Stimulated activated CD4-positive, alpha-beta T cell treated with anti-CD3 and anti-CD28 coated beads, Interleukin-4, amount 100 ng/mL, for 1 hour (primary cell): ENCODE data around the gene ZNF747.
A peak's percentile ranks its signal among the peaks of the same experiment; 100 is the strongest.
"Not testable (repeated sequence)": the region's sequence is repeated elsewhere in the genome, so short reads cannot be mapped to it uniquely, and the experiment has no call there.

Experiments used
- DNase-seq: peaks from one replicate; pipeline ENCODE4 v3.0.0-alpha.2; 2020

The ZNF747 gene

DNA sequence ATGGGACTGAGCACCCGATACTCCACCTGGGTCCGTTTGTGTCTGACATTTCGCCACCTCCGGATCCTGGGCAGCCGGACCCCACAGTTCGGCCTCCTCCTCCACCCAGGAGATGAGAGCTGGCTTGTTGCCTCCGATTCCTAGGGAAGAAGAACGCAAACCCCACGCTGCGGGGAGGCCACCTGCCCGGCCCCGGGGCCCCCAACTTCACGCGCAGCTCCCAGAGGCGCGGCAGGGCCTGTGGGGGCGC, 23.0 kb upstream of the ZNF747 start:
- no peak for DNase-seq

DNA sequence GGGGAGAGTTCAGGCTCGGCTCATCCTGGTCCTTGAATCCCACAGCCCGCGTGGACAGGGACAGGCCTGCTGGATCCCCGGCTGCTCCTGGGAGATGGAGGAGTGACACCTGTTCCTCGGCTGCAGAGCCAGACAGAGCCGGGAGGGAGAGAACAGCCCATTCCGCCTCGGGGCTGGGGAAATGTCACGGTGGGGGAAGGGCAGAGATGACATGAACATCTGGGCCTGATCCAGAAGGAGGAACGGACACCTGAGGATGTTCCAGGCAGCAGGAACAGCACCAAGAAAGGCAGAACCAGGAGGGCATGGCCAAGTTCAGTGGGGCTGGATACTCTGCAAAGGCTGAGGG, 21.4 kb upstream of the ZNF747 start:
- no peak for DNase-seq

GRCh38 chr16:30555315-30556124, 20.9 kb upstream of the ZNF747 start:
- no peak for DNase-seq

DNA sequence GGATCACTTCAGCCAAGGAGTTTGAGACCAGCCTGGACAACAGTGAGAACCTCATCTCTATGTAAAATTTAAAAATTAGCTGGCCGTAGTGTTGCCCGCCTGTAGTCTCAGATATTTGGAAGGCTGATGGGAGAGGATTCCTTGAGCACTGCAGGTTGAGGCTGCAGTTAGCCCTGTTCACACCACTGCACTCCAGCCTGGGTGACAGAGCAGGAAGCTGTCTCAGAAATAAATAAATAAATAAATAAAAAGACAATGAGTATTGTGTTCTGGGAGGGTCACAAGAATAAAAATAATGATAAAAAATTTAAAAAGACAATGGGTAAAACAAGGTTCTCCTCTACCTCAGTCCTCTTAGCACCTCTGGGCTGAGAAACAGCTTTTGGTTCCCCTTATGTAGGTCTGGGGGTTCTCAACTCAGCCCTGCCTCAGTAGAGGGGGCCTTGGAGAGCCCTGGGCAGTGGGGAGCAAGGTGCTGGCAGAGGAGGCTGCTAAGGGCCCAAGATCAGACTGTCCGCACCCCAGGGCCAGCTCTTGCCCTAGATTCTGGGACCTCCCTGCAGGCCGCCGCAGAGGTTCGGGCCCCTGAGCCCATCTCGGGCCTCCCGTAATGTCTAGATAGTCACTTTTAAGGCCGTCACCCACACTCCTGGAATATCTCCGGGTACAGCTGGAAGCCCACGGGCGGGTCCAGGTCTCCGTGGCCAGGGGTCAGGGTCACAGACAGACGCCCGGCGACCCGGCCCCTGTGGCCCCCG, 20.1 kb upstream of the ZNF747 start:
- DNase-seq = no peak

GRCh38 chr16:30553393-30553899, 18.8 kb upstream of the ZNF747 start:
- no peak for DNase-seq

- DNase-seq = no peak
Measured at GRCh38 chr16:30552956-30553355, 18.3 kb upstream of the ZNF747 start.

DNA sequence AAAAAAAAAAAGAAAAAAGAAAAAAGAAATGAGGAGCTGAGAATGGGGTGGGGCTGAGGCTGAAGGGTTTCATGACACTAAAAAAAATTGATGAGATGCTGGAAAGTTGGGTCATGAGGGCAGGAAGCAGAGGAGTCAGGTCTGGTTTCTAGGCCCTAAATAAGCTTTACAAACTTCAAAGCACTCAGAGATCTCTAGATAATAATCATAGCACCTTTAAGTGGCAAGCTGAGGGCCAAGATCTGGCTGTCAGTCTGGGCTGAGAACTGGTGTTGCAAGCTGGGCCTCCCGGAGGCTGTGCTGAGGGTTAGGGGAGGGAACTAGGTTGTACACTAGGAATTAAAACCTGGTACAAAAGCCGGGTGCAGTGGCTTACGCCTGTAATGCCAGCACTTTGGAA, 17.1 kb upstream of the ZNF747 start:
- DNase-seq = peak; percentile 56

DNA sequence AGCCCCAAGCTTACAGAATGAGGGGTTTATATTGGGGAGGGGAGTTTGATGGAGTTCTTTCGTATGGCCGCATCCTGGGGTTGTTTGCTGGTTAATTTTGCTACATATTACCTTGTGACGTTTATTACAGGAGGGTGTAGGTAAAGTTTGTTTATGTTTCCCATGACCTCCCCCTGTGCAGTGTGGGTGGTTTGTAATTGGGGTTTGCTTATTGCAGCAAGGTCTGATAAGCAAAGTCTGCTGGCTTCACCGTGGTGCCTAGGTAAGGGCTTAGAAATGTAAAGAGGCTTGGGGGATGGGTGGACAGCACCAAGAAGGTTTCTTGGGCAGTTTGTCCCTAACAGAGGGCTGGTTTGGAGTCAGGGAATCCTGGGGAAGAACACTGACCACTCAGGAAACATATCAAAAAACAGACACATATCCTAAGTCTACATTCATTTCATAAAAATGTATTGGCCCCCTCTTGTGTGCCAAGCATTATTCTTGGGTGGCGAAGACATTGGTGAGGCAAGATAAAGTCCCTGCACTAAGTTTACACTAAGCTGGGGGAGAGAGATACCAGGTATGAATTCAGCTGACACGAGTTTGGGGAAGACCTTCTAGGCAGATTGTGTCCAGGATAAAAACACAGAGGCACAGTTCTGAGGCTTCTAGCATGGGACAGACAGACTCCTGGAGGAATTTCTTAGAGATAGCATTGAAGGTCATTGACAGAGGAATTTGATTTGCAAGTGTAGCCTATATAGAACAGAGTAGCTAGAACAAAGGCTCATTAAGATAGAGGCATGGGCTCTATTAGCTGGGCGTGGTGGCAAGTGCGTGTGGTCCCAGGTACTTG, 14.0 kb upstream of the ZNF747 start:
- DNase-seq = no peak

- no peak for DNase-seq
Measured at GRCh38 chr16:30546115-30546514, 11.5 kb upstream of the ZNF747 start.

GRCh38 chr16:30543067-30543466, 8.4 kb upstream of the ZNF747 start:
- no peak for DNase-seq

DNA sequence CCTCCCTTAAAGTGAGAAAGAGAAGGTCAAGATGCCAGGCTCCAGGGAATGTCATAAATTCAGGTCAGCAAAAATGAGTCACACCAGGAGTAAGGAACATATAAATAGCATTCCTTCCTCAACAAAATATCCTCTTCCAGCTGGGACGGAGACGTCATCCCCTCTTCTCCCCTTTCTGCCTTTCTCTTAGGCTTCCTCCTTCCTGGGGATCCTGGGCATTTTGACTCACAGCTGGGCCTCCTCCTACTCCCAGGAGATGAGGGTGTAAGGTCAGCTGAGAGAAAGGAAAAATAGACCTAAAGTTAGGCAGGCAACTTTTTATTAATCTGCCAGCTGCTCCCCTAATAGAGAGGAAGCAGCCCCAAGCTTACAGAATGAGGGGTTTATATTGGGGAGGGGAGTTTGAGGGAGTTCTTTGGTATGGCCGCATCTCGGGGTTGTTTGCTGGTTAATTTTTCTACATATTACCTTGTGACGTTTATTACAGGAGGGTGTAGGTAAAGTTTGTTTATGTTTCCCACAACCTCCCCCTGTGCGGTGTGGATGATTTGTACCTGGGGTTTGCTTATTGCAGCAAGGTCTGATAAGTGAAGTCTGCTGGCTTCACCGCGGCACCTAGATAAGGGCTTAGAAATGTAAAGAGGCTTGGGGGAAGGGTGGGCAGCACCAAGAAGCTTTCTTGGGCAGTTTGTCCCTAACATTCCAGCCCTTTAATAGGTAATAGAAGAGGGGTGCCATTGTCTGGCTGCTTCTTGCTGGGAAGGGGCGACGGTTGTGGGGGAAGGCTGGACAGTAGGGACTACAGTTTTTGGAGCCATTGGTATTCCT, 7.1 kb upstream of the ZNF747 start:
- no peak for DNase-seq

- DNase-seq = not testable (repeated sequence)
Measured at GRCh38 chr16:30540916-30541464, 6.3 kb upstream of the ZNF747 start.

DNA sequence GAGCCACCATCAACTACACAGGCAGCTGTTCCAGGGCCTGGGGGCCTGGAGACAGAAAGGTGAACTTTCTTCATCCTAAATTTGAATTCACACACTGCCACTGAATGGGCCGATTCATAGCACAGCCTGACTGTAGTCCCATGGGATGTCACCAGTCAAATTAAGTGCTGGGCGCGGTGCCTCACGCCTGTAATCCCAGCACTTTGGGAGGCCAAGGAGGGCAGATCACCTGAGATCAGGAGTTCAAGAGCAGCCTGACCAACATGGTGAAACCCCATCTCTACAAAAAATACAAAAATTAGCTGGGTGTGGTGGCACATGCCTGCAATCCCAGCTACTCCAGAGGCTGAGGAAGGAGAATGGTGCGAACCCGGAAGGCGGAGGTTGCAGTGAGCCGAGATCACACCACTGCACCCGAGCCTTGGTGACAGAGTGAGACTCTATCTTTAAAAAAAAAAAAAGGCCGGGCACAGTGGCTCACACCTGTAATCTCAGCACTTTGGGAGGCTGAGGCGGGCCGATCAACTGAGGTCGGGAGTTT, 5.4 kb upstream of the ZNF747 start:
- not testable (repeated sequence) for DNase-seq

GRCh38 chr16:30539000-30539964, 4.6 kb upstream of the ZNF747 start:
- no peak for DNase-seq

DNA sequence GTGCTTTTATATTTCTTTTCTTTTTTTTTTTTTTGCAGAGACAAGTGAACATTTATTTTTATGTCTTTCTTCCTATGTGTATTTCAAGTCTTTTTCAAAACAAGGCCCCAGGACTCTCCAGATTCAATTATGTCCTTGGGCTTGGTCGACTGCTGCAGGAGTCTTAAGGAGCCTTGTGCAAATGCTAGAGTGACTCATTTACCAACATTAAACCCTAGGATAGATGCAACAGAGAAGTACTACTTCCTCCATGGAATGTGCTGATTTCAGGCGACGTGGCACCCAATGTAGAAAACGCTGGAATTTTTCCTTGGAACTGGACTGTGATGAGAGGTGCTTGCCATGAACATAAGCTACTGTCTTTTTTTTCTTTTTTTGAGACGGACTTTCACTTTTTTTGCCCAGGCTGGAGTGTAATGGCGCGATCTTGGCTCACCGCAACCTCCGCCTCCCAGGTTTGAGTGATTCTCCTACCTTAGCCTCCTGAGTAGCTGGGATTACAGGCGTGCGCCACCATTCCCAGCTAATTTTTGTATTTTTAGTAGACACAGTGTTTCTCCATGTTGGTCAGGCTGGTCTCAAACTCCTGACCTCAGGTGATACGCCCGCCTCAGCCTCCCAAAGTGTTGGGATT, 1.9 kb upstream of the ZNF747 start:
- not testable (repeated sequence) for DNase-seq

- DNase-seq = peak; percentile 70
Measured at GRCh38 chr16:30535777-30536190, 1.1 kb upstream of the ZNF747 start.

- DNase-seq = no peak
Measured at GRCh38 chr16:30535106-30535776, 583 bp upstream of the ZNF747 start.

DNA sequence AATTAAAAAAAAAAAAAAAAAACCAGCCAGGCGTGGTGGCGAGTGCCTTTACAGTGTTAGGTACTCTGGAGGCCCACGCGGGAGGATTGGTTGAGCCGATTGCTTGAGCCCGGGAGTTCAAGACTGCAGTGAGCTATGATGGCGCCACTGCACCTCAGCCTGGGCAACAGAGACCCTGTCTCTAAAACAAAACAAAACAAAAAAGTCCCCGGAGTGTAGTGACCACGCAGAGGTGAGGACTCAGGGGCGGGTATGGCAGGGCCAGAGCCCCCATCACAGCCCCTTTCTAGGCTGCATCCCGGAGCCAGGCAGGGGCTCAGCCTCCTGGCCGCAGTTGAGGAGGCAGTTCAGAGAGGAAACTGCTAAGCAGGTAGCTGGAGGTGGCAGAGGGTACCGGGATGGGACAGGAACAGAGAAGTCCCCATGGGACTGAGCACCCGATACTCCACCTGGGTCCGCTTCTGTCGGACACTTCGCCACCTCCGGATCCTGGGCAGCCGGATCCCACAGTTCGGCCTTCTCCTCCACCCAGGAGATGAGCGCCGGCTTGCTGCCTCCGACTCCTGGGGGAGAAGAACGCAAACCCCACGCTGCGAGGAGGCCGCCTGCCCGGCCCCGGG, 800 bp downstream of the ZNF747 start:
- DNase-seq = peak; percentile 28

DNA sequence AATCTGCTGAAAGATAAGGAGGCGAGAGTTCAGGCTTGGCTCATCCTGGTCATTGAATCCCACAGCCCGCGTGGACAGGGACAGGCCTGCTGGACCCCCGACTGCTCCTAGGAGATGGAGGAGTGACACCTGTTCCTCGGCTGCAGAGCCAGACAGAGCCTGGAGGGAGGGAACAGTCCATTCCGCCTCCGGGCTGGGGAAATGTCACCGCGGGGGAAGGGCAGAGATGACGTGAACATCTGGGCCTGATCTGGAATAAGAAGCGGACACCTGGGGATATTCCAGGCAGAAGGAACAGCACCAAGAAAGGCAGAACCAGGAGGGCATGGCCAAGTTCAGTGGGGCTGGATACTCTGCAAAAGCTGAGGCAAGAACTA, 1.5 kb downstream of the ZNF747 start:
- no peak for DNase-seq
